ENCODE data around the gene CD274. TPM values are rescaled to one million over a fixed set of nuclear protein-coding genes. Genes with fewer than 3 reads are reported as not detected.

CD274 gene
- total RNA-seq, 1 experiment from 2014 or later = not detected

GRCh38 chr9:5486988-5487387 lies 36.6 kb downstream of the CD274 start:
- intact Hi-C loops (cut with micrococcal nuclease; ENCODE audit: unreplicated experiment) = no loop called here
- Histone ChIP-seq H3K9me3 (no peaks in the 10 kb centered on the region), H3K36me3 (ENCODE audit: control insufficient read depth, insufficient read depth, low read length) (no peaks in the 10 kb centered on the region), H3K4me1 (no peaks in the 10 kb centered on the region), H3K27me3 (replicated peaks; ENCODE audit: control insufficient read depth, insufficient read depth, low read length) (no peaks in the 10 kb centered on the region), H3K4me3 (ENCODE audit: low read depth, low read length) (no peak overlapping the region)
- POLR2A ChIA-PET = no interaction called here
- TF ChIP-seq, protein P1, sequence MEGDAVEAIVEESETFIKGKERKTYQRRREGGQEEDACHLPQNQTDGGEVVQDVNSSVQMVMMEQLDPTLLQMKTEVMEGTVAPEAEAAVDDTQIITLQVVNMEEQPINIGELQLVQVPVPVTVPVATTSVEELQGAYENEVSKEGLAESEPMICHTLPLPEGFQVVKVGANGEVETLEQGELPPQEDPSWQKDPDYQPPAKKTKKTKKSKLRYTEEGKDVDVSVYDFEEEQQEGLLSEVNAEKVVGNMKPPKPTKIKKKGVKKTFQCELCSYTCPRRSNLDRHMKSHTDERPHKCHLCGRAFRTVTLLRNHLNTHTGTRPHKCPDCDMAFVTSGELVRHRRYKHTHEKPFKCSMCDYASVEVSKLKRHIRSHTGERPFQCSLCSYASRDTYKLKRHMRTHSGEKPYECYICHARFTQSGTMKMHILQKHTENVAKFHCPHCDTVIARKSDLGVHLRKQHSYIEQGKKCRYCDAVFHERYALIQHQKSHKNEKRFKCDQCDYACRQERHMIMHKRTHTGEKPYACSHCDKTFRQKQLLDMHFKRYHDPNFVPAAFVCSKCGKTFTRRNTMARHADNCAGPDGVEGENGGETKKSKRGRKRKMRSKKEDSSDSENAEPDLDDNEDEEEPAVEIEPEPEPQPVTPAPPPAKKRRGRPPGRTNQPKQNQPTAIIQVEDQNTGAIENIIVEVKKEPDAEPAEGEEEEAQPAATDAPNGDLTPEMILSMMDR (IDR thresholded peaks at IDR 0.05; ENCODE audit: insufficient read depth in 1 of 2, low read depth in 1 of 2, low read length in 1 of 2, severe bottlenecking in 1 of 2, unreplicated experiment in 1 of 2) = no peak
- H3K27me3 Mint-ChIP-seq (ENCODE audit: insufficient read depth, unreplicated experiment) = peaks cover 3% of the 10 kb centered on the region
- BruUV-seq (replicated peaks) = no TSS peak
- no peak overlapping the region for H3K4me3 Mint-ChIP-seq (ENCODE audit: unreplicated experiment)
- H3K9me3 Mint-ChIP-seq (ENCODE audit: unreplicated experiment) = peaks cover 9% of the 10 kb centered on the region
- no peak for DNase-seq
- H3K4me1 Mint-ChIP-seq (ENCODE audit: low read depth, unreplicated experiment) = no peaks in the 10 kb centered on the region
- H3K27ac Mint-ChIP-seq (ENCODE audit: unreplicated experiment) = no peak overlapping the region
- CTCF ChIA-PET = no interaction called here
- H3K36me3 Mint-ChIP-seq (ENCODE audit: insufficient read depth, unreplicated experiment) = no peaks in the 10 kb centered on the region

GRCh38 chr9:5488221-5489008 lies 38.1 kb downstream of the CD274 start:
- DNase-seq = no peak
- Histone ChIP-seq H3K36me3 (ENCODE audit: control insufficient read depth, insufficient read depth, low read length) (no peaks in the 10 kb centered on the region), H3K4me1 (no peaks in the 10 kb centered on the region), H3K27me3 (replicated peaks; ENCODE audit: control insufficient read depth, insufficient read depth, low read length) (no peaks in the 10 kb centered on the region), H3K9me3 (no peaks in the 10 kb centered on the region), H3K4me3 (ENCODE audit: low read depth, low read length) (no peak overlapping the region)
- Mint-ChIP-seq H3K4me3 (ENCODE audit: unreplicated experiment) (no peak overlapping the region), H3K4me1 (ENCODE audit: low read depth, unreplicated experiment) (no peaks in the 10 kb centered on the region), H3K9me3 (ENCODE audit: unreplicated experiment) (peaks cover 9% of the 10 kb centered on the region), H3K27me3 (ENCODE audit: insufficient read depth, unreplicated experiment) (peaks cover 3% of the 10 kb centered on the region), H3K36me3 (ENCODE audit: insufficient read depth, unreplicated experiment) (no peaks in the 10 kb centered on the region), H3K27ac (ENCODE audit: unreplicated experiment) (no peak overlapping the region)
- TF ChIP-seq, protein P1 (IDR thresholded peaks at IDR 0.05; ENCODE audit: insufficient read depth in 1 of 2, low read depth in 1 of 2, low read length in 1 of 2, severe bottlenecking in 1 of 2, unreplicated experiment in 1 of 2) = no peak
- no TSS peak for BruUV-seq (replicated peaks)
- ChIA-PET CTCF (no interaction called here), POLR2A (no interaction called here)
- intact Hi-C loops (cut with micrococcal nuclease; ENCODE audit: unreplicated experiment) = no loop called here

- no peak overlapping the region for H3K4me3 Mint-ChIP-seq (ENCODE audit: unreplicated experiment)
- no TSS peak for BruUV-seq (replicated peaks)
- no peaks in the 10 kb centered on the region for H3K36me3 Mint-ChIP-seq (ENCODE audit: insufficient read depth, unreplicated experiment)
Measured at GRCh38 chr9:5489630-5490490, 39.5 kb downstream of the CD274 start.

More at GRCh38 chr9:5489630-5490490, 39.5 kb downstream of the CD274 start:
- no peaks in the 10 kb centered on the region for H3K9me3 ChIP-seq
- no peak overlapping the region for H3K27ac Mint-ChIP-seq (ENCODE audit: unreplicated experiment)
- intact Hi-C loops (cut with micrococcal nuclease; ENCODE audit: unreplicated experiment) = no loop called here
- no peaks in the 10 kb centered on the region for H3K4me1 ChIP-seq
- no peak for DNase-seq
- ChIA-PET CTCF (no interaction called here), POLR2A (no interaction called here)
- H3K36me3 ChIP-seq (ENCODE audit: control insufficient read depth, insufficient read depth, low read length) = no peaks in the 10 kb centered on the region
- H3K4me1 Mint-ChIP-seq (ENCODE audit: low read depth, unreplicated experiment) = no peaks in the 10 kb centered on the region
- TF ChIP-seq, protein P1 (IDR thresholded peaks at IDR 0.05; ENCODE audit: insufficient read depth in 1 of 2, low read depth in 1 of 2, low read length in 1 of 2, severe bottlenecking in 1 of 2, unreplicated experiment in 1 of 2) = no peak
- peaks cover 9% of the 10 kb centered on the region for H3K9me3 Mint-ChIP-seq (ENCODE audit: unreplicated experiment)
- H3K27me3 ChIP-seq (replicated peaks; ENCODE audit: control insufficient read depth, insufficient read depth, low read length) = no peaks in the 10 kb centered on the region
- peaks cover 3% of the 10 kb centered on the region for H3K27me3 Mint-ChIP-seq (ENCODE audit: insufficient read depth, unreplicated experiment)
- H3K4me3 ChIP-seq (ENCODE audit: low read depth, low read length) = no peak overlapping the region

All from Caco-2 (cell line).